Bronchial epithelial cell (primary cell): ENCODE measurements around the gene BCDIN3D. TPM values are rescaled to one million over a fixed set of nuclear protein-coding genes. Genes with fewer than 3 reads are reported as not detected.

Experiments
- DNase-seq: peaks from one replicate; pipeline ENCODE4 v3.0.0-alpha.2; 2010; ENCODE audit warnings: low read depth
- FAIRE-seq: peaks from 2 replicates; lab custom pipeline; 2011; peaks lifted over from hg19 to GRCh38; lab: Jason Lieb, UNC
- H3K27me3 ChIP-seq: 2 replicates; pipeline ENCODE4 v1.5.1; 2011; ENCODE audit warnings: low read length; ENCODE audit not compliant: control insufficient read depth, insufficient read depth
- H3K36me3 ChIP-seq: 2 replicates; pipeline ENCODE4 v1.5.1; 2011; ENCODE audit warnings: low read length; ENCODE audit not compliant: control insufficient read depth, insufficient read depth
- H3K4me3 ChIP-seq: 2 replicates; pipeline ENCODE4 v1.5.1; 2011; ENCODE audit warnings: mild to moderate bottlenecking, low read depth, low read length, control low read depth
- CTCF ChIP-seq: IDR thresholded peaks from 2 replicates; pipeline ENCODE4 v1.5.1; 2011; ENCODE audit warnings: mild to moderate bottlenecking, moderate library complexity, low read length, control low read depth, inconsistent platforms; ENCODE audit not compliant: insufficient read depth, severe bottlenecking
- total RNA-seq: library from RNA; depleted of rRNA; stranded (reverse); fragments of >200 nt; gene quantifications from 2 replicates; pipeline ENCODE4 v1.2.1, GENCODE V29; 2014

The BCDIN3D gene
- total RNA-seq, 1 donor from 2014 or later = 7.4 TPM

GRCh38 chr12:49853671-49854070 is 10.8 kb upstream of the BCDIN3D start:
- Histone ChIP-seq H3K27me3 (peaks cover 5% of the 10 kb centered on the region), H3K36me3 (no peaks in the 10 kb centered on the region), H3K4me3 (no peak overlapping the region)
- FAIRE-seq (no peak), DNase-seq (no peak)
- no peak for TF ChIP-seq CTCF

GRCh38 chr12:49847161-49847560 is 4.3 kb upstream of the BCDIN3D start:
- H3K4me3 ChIP-seq = no peak overlapping the region
- DNase-seq (no peak), FAIRE-seq (no peak)
- no peaks in the 10 kb centered on the region for H3K36me3 ChIP-seq
- H3K27me3 ChIP-seq = peaks cover 7% of the 10 kb centered on the region
- no peak for TF ChIP-seq CTCF

GRCh38 chr12:49846032-49846431 is 3.1 kb upstream of the BCDIN3D start:
- FAIRE-seq (no peak), DNase-seq (no peak)
- TF ChIP-seq CTCF = no peak
- H3K4me3 ChIP-seq = no peak overlapping the region
- H3K36me3 ChIP-seq = no peaks in the 10 kb centered on the region
- peaks cover 7% of the 10 kb centered on the region for H3K27me3 ChIP-seq

DNA sequence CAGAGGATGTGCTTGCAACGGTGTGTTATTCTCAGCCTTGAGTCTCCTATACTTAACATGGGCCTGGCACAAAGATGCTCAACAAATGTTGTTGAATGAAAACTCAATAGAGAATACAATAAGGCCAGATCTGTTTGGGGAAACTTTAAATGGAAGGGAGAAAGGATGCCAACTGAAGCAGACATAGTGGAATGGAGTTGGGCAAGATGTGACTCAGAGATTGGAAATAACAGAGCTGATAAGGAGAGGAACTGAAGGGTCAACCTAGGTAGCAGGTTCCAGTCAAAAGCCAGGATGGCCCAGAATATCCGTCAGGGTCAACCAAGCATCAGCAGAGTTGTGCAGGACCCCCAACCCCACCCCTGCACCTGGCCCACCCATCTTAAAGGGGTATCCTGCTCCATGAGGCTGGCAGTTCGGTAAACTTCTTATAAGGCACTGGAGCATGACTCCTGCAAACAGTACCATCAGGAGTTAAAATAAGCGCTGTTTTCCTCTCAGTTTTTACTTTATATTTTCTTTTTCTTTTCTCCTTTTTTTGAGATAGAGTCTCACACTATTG is 1.1 kb upstream of the BCDIN3D start:
- H3K36me3 ChIP-seq = no peaks in the 10 kb centered on the region
- DNase-seq = peak; percentile 66
- no peak for TF ChIP-seq CTCF
- no peak for FAIRE-seq
- no peak overlapping the region for H3K4me3 ChIP-seq
- H3K27me3 ChIP-seq = peaks cover 3% of the 10 kb centered on the region

GRCh38 chr12:49843411-49843810 is 505 bp upstream of the BCDIN3D start:
- FAIRE-seq = no peak

More at GRCh38 chr12:49843411-49843810, 505 bp upstream of the BCDIN3D start:
- Histone ChIP-seq H3K4me3 (peak overlapping the region; percentile 75), H3K36me3 (no peaks in the 10 kb centered on the region), H3K27me3 (peaks cover 2% of the 10 kb centered on the region)
- no peak for DNase-seq
- no peak for TF ChIP-seq CTCF
